Muscle of back (tissue), 11 donors: ENCODE measurements around the gene RNF126. TPM values are rescaled to one million over a fixed set of nuclear protein-coding genes. Genes with fewer than 3 reads are reported as not detected.

Experiments used
- DNase-seq, 3 donors: peaks; one replicate each; pipeline versions ENCODE4 v3.0.0 to v3.0.0-alpha.2; 2013
- polyA plus RNA-seq, 10 donors: library from polyadenylated mRNA; unstranded; fragments of 120-200 nt; gene quantifications; one replicate each; pipeline ENCODE4 v1.2.1, GENCODE V29; 2013; ENCODE audit not compliant: insufficient read length in 10 of 10

RNF126 gene
- polyA plus RNA-seq, 10 donors, result 18.3 to 27.8 (median 21.7) TPM

- DNase-seq, result no peak
Observed at GRCh38 chr19:601310-601709, 61.7 kb downstream of the RNF126 start.

Other genes with a start within 250 kb of the RNF126 start
- gene SHC2, start 202.2 kb downstream of the RNF126 start, polyA plus RNA-seq, result 10 to 100 TPM; 25.5 to 49.7 (median 29.5) TPM
- 10 to 100 TPM in 2 of 10 donors, 1 to 10 TPM in 8; 5.6 to 13.4 (median 8.3) TPM for gene MADCAM1, start 166.7 kb downstream of the RNF126 start, polyA plus RNA-seq
- gene TPGS1, start 155.7 kb downstream of the RNF126 start, polyA plus RNA-seq, result 10 to 100 TPM in 2 of 10 donors, 1 to 10 TPM in 8; 3.2 to 11.4 (median 6.1) TPM
- 10 to 100 TPM; 51.3 to 83.8 (median 62.2) TPM for gene CDC34, start 131.5 kb downstream of the RNF126 start, polyA plus RNA-seq
- gene GZMM, start 119.2 kb downstream of the RNF126 start, polyA plus RNA-seq, result 1 to 10 TPM in 1 of 10 donors, under 1 TPM in 7, not detected in 2; 0.16 to 2.8 (median 0.45) TPM
- gene BSG, start 90.6 kb downstream of the RNF126 start, polyA plus RNA-seq, result 100 to 1,000 TPM; 146 to 281 (median 195) TPM
- under 1 TPM; 0.13 to 0.51 (median 0.23) TPM for gene HCN2, start 73.3 kb downstream of the RNF126 start, polyA plus RNA-seq
- gene POLRMT, start 29.7 kb downstream of the RNF126 start, polyA plus RNA-seq, result 10 to 100 TPM; 27.3 to 38.4 (median 31.1) TPM
- gene FGF22, start 23.3 kb downstream of the RNF126 start, polyA plus RNA-seq, result under 1 TPM in 3 of 10 donors, not detected in 7; 0.10 to 0.30 (median 0.11) TPM
- 10 to 100 TPM; 10.7 to 19.2 (median 14.6) TPM for gene FSTL3, start 13.2 kb upstream of the RNF126 start, polyA plus RNA-seq
- under 1 TPM in 4 of 10 donors, not detected in 6; 0.19 to 0.35 (median 0.26) TPM for gene PRSS57, start 32.2 kb upstream of the RNF126 start, polyA plus RNA-seq
- 10 to 100 TPM; 18.5 to 53.6 (median 33.9) TPM for gene PALM, start 45.7 kb upstream of the RNF126 start, polyA plus RNA-seq
- gene MISP, start 87.9 kb upstream of the RNF126 start, polyA plus RNA-seq, result under 1 TPM in 9 of 10 donors, not detected in 1; 0.05 to 0.84 (median 0.17) TPM
- gene PTBP1, start 134.2 kb upstream of the RNF126 start, polyA plus RNA-seq, result 100 to 1,000 TPM; 127 to 230 (median 138) TPM
- gene PLPPR3, start 158.7 kb upstream of the RNF126 start, polyA plus RNA-seq, result 1 to 10 TPM in 1 of 10 donors, under 1 TPM in 9; 0.27 to 1.5 (median 0.68) TPM
- gene AZU1, start 164.6 kb upstream of the RNF126 start, polyA plus RNA-seq, result 1 to 10 TPM in 7 of 10 donors, under 1 TPM in 3; 0.35 to 3.0 (median 1.2) TPM
- 1 to 10 TPM in 9 of 10 donors, under 1 TPM in 1; 0.89 to 6.4 (median 2.2) TPM for gene PRTN3, start 177.8 kb upstream of the RNF126 start, polyA plus RNA-seq
- gene ELANE, start 189.1 kb upstream of the RNF126 start, polyA plus RNA-seq, result 1 to 10 TPM in 1 of 10 donors, under 1 TPM in 9; 0.22 to 2.3 (median 0.60) TPM
- gene CFD, start 196.4 kb upstream of the RNF126 start, polyA plus RNA-seq, result 1 to 10 TPM; 1.0 to 5.4 (median 1.9) TPM
- 10 to 100 TPM; 26.6 to 41.5 (median 33.6) TPM for gene MED16, start 230.0 kb upstream of the RNF126 start, polyA plus RNA-seq
- not detected for gene RNU6-9, start 230.3 kb upstream of the RNF126 start, polyA plus RNA-seq